ENCODE results near the gene PWWP2A.

DNA sequence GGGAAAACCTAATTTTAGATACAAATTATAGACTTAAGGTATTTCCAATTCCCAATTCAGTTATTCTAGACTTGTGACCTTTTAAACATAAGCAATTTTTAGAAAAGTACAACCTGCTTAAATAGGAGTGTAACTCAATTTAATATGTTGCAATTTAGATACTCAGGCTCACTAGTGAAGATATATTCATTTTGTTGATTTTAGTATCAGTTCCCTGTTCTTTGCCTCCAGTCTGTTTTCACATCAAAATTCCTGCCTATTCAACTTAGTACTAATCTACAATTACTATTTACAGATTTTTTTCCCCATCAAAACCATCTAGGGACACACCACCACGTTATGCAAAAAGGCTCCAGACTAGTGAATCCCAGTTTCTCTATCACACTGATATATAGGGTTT is 30.4 kb downstream of the PWWP2A start:
- TF ChIP-seq, protein P1, sequence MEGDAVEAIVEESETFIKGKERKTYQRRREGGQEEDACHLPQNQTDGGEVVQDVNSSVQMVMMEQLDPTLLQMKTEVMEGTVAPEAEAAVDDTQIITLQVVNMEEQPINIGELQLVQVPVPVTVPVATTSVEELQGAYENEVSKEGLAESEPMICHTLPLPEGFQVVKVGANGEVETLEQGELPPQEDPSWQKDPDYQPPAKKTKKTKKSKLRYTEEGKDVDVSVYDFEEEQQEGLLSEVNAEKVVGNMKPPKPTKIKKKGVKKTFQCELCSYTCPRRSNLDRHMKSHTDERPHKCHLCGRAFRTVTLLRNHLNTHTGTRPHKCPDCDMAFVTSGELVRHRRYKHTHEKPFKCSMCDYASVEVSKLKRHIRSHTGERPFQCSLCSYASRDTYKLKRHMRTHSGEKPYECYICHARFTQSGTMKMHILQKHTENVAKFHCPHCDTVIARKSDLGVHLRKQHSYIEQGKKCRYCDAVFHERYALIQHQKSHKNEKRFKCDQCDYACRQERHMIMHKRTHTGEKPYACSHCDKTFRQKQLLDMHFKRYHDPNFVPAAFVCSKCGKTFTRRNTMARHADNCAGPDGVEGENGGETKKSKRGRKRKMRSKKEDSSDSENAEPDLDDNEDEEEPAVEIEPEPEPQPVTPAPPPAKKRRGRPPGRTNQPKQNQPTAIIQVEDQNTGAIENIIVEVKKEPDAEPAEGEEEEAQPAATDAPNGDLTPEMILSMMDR (conservative IDR thresholded peaks at IDR 0.05; ENCODE audit: low read depth in 2 of 2) = no peak
- TF ChIP-seq CREB1 (CRISPR knock-in tag; IDR thresholded peaks at IDR 0.05; ENCODE audit: low read depth) = no peak
- TF ChIP-seq, protein P2, sequence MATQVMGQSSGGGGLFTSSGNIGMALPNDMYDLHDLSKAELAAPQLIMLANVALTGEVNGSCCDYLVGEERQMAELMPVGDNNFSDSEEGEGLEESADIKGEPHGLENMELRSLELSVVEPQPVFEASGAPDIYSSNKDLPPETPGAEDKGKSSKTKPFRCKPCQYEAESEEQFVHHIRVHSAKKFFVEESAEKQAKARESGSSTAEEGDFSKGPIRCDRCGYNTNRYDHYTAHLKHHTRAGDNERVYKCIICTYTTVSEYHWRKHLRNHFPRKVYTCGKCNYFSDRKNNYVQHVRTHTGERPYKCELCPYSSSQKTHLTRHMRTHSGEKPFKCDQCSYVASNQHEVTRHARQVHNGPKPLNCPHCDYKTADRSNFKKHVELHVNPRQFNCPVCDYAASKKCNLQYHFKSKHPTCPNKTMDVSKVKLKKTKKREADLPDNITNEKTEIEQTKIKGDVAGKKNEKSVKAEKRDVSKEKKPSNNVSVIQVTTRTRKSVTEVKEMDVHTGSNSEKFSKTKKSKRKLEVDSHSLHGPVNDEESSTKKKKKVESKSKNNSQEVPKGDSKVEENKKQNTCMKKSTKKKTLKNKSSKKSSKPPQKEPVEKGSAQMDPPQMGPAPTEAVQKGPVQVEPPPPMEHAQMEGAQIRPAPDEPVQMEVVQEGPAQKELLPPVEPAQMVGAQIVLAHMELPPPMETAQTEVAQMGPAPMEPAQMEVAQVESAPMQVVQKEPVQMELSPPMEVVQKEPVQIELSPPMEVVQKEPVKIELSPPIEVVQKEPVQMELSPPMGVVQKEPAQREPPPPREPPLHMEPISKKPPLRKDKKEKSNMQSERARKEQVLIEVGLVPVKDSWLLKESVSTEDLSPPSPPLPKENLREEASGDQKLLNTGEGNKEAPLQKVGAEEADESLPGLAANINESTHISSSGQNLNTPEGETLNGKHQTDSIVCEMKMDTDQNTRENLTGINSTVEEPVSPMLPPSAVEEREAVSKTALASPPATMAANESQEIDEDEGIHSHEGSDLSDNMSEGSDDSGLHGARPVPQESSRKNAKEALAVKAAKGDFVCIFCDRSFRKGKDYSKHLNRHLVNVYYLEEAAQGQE (IDR thresholded peaks at IDR 0.05; ENCODE audit: unreplicated experiment) = no peak
- no peak for TF ChIP-seq EZH2phosphoT487 (IDR thresholded peaks at IDR 0.05; ENCODE audit: unreplicated experiment)
- no peak for TF ChIP-seq POLR2AphosphoS5 (IDR thresholded peaks at IDR 0.05; ENCODE audit: low read depth)
- TF ChIP-seq EZH2 (IDR thresholded peaks at IDR 0.05; ENCODE audit: low read depth, unreplicated experiment) = no peak
